GM12801 (cell line): Measurements from ENCODE around the gene LSM10.

Experiments
- TF ChIP-seq, protein P1 (sequence below): IDR thresholded peaks from one replicate; pipeline ENCODE4 v1.5.1; 2011; ENCODE audit warnings: control low read depth; ENCODE audit not compliant: insufficient read length; ENCODE audit errors: extremely low read depth

The LSM10 gene

DNA sequence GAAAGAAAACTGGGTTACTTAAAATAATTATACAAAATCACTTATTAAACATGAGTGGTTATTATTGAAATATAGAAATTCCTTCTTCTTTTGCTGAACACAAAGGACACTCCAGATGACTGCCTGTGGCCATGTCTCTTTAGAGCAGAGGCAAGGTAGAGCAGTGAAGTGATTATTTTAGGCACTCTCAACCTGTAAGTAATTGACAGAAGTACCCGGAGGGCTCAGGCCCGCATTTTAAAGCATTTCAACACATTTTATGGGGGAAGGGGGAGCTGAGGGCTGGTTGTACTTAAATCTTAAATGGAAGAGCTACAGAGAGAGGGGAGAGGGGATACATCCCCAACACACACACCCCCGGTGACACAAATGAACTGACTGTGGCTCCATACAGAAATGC, 42.3 kb upstream of the LSM10 start:
- TF ChIP-seq, protein P1, sequence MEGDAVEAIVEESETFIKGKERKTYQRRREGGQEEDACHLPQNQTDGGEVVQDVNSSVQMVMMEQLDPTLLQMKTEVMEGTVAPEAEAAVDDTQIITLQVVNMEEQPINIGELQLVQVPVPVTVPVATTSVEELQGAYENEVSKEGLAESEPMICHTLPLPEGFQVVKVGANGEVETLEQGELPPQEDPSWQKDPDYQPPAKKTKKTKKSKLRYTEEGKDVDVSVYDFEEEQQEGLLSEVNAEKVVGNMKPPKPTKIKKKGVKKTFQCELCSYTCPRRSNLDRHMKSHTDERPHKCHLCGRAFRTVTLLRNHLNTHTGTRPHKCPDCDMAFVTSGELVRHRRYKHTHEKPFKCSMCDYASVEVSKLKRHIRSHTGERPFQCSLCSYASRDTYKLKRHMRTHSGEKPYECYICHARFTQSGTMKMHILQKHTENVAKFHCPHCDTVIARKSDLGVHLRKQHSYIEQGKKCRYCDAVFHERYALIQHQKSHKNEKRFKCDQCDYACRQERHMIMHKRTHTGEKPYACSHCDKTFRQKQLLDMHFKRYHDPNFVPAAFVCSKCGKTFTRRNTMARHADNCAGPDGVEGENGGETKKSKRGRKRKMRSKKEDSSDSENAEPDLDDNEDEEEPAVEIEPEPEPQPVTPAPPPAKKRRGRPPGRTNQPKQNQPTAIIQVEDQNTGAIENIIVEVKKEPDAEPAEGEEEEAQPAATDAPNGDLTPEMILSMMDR = no peak

DNA sequence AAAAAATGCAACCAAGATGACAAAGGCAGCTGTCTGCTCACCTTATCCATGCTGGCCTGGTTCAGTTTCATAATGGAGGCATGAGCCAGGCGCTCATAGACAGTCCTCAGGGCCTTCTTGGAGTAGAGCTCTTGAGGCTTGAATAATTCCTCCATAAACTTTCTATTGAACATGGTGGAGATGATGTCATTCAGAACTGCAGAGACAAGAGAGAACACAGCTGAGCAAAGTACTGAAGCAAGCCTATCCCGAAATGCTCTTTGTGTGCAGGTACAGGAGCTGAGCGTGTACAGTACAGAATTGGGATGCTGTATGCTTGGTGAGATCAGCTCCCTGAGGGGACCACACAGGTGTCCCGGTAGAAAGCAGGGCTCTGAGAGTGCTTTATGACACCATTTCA, 41.0 kb upstream of the LSM10 start:
- TF ChIP-seq, protein P1 = no peak

DNA sequence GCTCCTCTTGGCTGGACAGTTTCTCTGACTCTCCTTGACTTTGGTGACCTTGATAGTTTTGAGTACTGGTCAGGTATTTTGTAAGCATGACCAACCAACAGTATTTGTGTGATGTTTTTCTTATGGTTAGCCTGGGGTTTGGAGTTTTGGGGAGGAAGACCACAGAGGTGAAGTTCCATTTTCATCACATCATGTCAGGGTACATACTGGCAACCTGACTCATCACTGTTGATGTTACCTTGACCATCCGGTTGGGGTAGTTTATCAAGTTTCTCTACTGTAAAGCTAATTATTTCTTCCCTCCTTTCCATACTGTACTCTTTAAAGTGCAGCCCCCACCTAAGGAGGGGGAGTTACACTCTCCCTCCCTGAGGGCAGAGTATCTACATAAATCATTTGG, 39.1 kb upstream of the LSM10 start:
- TF ChIP-seq, protein P1 = no peak

DNA sequence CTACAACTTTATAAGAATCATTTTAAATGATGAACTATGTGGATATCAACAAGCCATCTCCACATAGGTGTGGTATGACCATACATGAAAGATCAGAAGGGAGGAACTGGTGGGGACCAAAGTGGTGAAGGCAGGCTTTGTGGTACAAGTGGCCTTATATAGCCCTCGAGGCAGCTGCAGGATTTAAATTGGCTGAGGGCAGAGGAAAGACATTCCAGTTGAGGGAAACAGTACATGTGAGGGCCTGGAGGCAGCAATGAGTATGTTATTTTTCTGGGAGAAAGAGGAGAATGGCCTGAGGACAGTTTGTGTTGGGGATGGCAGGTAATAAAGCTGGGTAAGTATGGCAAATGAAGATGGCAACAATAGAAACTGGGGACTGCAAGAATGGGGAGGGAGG, 35.4 kb upstream of the LSM10 start:
- TF ChIP-seq, protein P1 = no peak

DNA sequence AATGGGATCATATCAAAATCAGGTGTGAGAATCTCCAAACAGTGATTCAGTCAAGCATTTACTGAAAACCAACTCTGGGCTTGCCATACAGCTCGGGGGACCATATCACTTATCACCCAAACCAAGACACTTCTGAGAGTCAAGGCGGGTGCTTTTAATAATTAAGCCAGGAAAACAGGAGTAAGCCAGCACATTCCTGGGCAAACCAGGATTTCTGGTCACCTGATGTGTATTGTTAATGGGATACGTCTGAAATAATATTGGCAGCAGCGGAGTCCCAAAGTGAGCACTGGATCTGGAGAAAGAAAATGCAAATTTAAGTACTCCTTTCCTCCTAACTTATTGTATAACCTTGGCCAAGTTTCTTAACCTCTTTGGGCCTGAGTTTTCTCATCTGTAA, 34.9 kb upstream of the LSM10 start:
- TF ChIP-seq, protein P1 = no peak

DNA sequence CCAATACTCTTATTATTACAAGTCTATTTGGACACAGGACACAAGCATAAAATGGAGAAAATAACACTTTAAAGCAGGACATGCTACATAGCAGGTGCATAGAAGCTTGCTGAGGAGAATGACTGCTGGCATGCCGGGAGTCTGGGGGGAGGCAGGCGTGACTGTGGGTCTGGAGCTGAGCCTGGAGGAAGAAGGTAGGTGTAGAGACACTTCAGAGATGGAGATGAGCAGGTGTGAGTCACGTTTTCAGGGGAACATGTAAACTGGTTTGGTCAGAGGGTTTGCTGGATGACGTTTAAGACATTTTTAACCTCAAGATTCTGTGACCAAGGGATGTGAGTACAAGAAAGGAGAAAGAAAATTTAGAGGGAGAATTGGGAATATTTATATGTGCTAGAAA, 28.1 kb upstream of the LSM10 start:
- TF ChIP-seq, protein P1 = no peak

DNA sequence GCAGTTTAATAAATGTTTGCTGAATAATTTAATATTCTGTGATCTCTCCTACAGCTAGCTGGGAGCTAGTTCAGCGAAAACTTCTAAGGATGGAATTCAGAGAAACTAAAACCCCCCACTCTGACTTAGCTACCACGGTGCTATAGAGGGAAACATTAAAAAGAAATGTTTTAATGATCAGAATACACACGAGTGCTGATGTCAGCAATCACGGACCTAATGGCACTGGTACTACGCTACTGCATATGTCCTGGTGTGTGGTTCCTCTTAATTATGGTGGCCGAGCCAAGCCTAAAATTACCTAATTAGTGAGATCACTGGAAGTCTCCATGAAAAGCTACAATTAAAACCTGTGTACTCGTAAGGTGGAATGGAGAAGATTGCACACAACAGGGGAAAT, 23.9 kb upstream of the LSM10 start:
- TF ChIP-seq, protein P1 = no peak

DNA sequence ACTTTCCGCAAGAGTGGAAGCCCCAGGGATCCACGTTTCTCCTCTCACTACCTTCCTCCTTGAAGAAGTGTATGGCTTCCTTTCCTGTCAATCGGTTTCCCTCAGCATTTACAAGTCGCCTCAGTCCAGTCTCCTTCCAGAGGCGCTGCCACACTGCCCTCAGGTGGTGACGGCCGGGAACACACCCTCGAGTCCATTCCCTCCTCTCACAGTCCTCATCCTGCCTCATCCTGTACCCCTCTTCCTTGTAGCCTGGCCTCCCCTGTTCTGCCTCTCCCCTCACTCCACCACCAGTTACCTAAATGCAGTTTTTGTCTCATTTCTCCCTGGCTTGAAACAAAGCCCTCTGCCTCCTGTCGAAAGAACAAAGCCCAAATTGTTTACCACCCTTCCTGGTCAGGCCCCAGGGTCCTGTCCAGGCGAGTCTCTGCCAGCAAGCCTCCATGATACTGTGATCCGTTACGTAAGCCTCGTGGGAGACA, 23.2 kb upstream of the LSM10 start:
- TF ChIP-seq, protein P1 = peak; percentile 82
